ENCODE measurements around the gene ABCC6.
"Not testable (repeated sequence)": the region's sequence is repeated elsewhere in the genome, so short reads cannot be mapped to it uniquely, and the experiment has no call there.

Gene ABCC6

DNA sequence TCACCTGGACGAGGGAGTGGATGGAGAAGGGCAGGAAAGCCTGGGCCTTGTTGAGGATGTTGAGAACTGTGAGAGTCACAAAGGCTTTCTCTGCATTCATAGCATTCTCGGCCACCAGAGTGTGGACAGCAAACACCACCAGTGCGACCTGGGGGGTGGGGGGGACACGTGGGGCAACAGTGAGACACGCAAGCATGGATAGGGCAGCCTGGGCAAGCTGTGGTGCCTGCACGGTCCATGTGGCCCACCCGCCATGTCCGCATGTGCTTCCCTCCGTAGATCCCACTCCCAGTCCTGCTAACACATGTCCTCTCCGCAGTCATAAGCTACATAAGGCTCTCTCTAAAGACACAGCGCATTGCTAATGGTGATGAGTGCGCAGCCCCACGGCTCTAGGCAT is 34.5 kb downstream of the ABCC6 start:
- DNase-seq, result no peak

DNA sequence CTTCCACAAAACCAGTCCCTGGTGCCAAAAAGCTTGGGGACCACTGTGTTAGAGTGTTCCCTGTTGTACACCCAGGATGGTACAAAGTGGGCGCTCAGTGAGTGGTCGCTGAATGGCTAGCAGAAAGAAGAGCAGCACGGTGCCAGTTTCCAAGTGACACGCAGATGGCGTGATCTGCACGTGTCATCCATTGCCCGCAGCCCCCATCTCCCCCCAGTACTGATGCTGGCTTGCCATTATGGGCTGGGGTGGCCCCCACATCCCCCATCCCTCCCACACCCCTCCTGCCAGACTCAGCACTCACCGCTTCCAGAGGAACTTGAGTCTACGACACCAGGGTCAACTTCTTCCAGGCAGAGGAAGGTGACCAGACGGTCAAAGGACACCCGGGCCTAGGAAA is 36.5 kb downstream of the ABCC6 start:
- DNase-seq, result no peak

DNA sequence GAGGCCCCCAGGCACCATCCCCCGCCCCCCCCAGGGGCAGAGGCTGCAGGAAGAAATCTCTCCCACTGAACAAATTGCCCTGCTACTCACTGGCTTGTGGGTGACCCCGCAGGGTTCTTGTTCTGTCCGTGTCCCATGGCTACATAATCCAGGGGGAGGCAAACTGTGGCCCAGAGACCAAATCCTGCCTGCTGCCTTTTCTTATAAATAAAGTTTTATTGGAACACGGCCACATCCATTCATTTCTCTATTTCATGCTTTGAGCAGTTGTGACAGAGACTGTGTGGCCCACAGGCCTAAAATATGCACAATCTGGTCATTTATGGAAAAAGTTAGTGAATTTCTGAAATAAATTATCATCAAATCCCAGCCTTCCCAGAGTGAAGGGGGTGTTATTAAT is 38.2 kb downstream of the ABCC6 start:
- no peak for DNase-seq

DNA sequence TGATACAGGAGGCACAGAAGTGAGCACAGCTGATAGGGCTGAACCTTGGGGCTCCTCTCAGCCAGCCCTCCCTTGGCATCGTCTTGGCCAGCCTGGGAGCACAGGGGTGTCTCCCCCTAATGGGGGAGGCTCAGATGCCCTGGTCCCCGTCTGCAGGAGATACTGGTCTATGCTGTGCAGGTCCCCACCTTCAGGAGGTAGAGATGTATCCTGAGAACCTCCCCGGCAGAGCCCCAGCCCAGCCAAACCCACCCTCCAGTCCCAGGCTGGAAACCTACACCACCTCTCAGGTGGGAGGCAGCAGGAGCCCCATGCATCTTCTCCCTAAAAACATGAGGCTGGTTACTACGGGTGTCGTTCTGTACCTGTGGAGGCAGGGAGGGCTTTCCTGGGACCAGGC is 38.7 kb downstream of the ABCC6 start:
- DNase-seq, result no peak

DNA sequence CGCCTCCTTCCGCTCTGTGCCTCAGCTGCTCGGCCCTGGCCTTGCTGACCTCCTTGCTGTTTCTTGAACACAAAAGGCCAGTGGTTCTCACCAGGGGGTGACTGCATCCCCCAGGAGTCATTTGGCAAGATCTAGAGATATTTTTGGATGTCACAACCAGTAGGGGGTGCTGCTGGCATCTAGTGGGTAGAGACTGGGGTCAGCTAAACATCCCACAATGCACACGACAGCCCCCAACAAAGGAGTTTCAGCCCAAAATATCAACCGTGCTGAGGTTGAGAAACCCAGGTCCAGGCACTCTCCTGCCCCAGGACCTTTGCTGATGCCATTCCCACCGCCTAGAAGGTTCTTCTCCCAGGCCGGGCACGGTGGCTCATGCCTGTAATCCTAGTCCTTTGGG is 39.7 kb downstream of the ABCC6 start:
- no peak for DNase-seq

DNA sequence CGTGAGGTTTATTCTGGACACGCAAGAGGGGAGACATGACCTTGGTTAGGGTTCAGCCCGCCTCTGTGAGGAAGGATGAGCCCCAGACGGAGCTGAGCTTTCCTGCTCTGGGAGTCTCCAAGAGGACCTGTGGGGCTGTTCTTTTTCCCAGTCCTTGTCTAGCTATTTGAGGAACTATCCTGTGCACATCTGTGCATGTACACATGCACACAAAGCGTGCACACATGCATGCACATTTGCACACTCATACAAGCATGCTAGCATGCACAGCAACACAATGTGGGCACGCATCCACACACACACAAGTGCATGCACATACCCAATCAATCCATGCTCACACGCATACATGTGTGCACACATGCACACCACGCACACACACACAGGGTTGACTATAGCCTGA is 40.4 kb downstream of the ABCC6 start:
- DNase-seq, result no peak

DNA sequence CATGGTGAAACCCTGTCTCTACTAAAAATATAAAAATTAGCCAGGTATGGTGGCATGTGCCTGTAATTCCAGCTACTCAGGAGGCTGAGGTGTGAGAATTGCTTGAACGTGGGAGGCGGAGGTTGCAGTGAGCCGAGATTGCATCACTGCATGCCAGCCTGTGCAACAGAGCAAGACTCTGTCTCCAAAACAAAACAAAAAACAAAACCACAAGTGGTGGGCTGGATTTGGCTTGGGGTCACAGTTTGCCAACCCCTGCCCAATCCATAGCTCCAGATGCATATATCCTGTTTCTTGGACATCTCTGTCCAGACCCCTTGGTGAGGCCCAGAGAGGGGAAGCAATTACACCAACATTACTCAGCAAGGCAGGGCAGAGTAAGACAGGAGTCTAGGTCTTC is 41.5 kb downstream of the ABCC6 start:
- not testable (repeated sequence) for DNase-seq

DNA sequence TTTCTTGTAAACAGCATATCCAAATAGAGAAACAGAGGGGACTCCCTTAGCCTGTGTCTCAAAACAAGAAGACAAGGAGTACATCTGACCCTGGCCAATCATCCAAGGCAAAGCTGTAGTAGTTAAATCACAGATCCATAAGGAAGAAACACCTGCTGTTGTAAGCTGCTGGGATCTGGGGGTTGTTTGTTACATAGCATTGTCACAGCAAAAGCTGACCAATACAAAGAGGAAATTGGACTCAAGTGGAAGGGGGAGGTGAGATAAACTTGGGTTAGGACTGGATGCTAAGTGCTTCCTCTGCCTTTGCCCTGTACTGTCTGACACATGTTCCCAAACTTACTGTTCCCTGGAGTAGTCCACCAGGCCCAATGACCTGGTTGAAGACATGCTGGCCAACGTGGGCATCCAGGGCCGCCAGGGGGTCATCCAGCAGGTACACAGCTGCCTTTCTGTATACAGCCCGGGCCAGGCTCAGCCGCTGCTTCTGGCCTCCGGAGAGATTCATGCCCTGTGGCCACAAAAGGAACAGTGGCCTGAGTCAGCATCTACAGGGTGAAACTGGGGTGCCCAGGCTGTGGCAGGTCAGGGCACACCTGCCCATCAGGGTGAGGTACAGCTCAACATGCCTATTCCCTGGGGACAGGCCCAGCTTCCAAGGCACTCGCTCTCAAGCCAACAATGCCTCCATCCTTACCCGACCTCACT is 44.7 kb downstream of the ABCC6 start:
- no peak for DNase-seq

DNA sequence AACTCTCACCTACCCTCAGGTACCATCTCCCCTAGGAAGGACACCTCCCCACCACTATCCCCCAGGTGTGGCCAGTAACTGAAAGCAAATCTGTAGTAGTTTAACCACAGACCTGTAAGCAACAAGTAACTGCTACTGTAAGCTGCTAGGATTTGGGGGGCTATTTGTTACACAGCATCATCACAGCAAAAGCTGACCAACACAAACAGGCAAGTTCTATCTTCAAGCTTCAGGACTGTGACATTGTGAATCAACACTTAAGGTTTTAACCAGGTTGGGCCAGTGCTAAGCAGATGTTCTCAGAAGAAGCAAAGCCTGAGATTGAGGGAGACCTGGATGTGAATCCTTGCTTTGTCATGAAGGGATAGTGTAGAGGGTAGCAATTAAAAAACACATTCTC is 47.0 kb downstream of the ABCC6 start:
- DNase-seq, result no peak

DNA sequence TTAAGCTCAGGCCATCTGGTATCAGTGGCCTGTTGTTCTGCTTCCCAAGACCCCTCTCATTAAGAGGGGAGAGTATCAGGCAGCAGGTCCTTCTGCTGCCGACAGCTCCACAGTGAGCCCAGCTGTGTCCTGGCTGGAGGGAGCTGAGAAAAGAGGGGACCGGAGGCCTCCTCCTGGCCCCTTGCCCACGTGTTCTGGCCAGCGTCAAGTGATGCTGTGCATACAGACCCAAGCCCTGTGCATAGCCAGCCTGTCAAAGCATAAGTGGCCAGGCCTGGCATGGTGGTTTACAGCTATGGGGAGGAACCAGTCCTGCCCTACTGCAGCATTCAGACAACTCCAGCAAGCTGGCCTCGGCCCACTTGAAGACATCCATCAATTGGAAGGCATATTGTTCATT is 48.0 kb downstream of the ABCC6 start:
- no peak for DNase-seq

DNA sequence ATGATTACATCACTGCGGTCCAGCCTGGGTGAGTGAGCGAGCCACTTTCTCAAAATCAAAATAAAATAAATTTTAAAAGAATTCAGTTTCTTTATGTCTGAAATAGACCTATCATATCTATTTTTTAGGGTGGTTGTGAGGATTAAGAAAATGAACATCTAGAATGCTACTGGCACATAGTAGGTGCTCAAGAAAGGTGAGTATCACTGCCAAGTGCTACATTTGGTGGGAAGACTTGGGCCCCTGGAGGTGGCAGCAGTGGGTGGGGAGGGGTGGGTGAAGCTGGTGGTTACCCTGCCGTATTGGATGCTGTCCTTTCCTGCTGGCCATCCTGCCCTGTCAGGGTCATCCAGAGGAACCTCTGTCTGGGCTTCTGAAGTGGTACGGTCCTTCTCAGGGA is 50.3 kb downstream of the ABCC6 start:
- no peak for DNase-seq

DNA sequence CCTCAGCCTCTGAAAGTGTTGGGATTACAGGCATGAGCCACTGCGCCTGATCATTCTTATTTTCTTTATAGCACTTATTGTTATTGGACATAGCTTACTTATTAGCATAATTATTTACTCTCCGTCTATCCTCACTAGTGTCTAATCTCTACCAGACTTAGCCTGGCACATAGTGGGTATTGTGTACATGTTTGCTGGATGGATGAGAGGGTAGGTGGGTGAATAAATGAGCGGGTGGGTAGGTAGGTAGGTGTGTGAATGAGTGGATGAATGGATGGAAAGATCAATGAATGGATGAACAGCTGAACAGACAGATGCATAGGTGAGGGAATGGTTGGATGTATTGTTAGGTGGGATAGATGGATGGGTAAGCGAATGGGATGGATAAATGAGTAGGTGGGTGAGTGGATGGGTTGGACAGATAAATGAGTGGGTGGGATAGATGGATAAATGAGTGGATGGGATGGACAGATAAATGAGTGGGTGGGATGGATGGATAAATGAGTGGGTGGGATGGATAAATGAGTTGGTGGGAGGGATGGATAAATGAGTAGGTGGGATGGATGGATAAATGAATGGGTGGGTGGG is 51.9 kb downstream of the ABCC6 start:
- no peak for DNase-seq

DNA sequence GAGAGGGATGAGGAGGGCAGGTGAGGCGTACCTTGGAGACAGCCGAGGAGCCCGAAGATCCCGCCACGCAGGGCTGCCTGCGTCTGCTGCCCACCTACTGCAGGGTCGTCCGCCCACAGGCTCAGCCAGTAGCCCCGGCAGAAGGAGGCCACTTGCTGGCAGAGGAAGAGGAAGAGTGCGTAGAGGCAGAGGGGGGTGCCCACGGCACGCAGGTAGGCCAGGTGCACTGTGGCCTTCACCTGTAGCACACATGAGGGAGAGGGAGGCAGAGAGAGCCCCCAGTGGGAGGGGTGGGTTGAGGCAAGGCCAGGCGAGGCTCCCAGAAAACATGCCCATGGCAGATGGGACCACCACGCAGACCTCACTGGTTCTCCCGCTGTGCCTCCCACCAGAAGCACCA is 53.7 kb downstream of the ABCC6 start:
- no peak for DNase-seq

DNA sequence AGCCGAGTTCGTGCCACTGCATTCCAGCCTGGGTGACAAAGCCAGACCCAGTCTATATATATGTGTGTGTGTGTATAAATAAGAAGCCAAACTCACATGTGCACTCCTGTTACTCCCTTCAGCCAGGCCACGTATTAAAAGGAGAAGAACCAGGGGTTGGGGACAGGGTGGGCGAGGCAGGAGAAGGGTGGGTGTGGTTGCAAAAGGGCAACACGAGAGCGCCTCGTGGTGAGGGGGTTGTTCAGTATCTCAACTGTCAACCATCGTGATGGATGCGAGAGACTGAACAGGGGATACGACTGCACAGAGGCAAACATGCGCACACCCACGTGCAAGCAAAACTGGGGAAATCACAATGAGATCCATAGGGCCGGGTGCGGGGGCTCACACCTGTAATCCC is 54.9 kb downstream of the ABCC6 start:
- DNase-seq, result no peak

DNA sequence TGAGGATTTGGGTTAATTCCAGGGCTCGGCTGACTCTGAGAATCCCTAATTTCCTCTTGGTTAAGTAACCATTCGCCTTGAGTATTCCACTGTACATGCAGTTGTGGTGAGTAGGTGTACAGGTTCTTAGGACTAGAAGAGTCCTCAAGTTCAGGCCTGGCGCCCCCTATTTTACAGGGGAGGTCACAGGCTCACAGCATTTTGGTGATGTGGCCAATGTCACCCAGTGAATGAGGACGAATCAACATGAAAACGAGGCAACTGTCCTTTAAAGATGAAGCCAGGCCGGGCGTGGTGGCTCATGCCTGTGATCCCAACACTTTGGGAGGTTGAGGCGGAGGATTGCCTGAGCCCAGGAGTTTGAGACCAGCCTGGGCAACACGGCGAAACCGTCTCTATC is 55.4 kb downstream of the ABCC6 start:
- DNase-seq, result no peak

DNA sequence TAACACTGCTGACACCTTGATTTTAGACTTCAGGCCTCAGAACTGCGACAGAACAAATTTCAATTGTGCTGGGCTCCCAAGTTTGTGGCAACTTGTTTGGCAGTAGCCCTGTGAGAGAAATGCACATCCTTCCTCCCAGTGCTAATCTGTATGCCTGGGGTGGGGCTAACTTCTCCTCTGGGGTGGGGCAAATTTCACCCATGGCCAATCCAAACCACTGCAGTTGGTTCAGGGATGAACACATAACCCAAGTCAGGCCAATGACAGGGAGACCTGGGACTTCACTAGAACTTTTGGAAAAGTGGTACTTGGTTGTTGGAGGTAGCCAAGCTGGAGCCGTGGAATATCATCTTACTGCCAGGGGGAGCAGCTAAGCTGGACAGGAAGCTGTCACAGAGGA is 56.3 kb downstream of the ABCC6 start:
- DNase-seq, result no peak

DNA sequence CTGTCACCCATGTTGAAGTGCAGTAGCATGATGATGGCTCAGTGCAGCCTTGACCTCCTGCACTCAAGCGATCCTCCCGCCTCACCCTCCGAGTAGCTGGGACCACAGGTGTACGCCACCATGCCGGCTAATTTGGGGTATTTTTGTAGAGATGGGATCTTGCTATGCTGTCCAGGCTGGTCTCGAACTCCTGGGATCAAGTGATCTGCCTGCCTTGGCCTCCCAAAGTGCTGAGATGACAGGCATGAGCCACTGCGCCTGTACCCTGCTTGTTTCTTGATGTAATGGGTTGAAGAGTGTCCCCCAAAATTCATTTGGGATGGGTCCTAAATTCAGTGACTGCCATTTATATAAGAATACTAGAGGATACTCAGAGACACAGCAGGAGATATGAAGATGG is 57.2 kb downstream of the ABCC6 start:
- DNase-seq, result no peak

DNA sequence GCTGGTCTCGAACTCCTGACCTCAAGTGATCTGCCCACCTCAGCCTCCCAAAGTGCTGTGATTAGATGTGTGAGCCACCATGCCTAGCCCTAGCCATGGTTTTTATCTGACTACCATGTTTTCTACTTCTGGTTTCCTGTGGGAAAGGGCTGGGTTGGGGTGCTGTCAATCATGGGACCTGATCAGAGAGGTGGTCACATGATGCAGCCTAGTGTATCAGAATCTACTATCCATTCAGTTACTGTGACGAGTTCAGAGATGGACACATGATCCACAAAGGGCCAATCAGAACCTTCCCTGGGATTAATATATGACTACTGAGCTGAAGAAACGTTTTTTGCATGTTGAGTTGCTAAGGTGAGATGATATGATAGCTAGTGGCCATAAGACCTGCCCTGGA is 59.1 kb downstream of the ABCC6 start:
- no peak for DNase-seq

DNA sequence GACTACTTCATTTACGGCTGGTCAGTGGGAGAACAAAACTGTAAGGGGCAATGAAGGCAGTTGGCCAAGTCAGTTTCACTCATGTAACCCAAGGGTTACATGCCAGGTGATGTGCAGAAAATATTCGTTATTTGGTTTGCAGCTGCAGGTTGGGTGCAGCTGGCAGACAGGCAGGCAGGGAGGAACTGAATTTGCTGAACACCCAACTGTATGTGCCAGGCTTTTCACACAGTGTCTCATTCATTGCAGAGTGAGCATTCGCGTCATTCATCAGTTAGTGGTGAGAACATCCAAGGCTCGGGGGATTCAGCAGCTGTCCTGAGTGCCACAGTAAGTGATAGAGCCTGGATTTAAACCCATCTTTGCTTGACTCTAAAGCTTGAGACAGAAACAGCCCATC is 59.7 kb downstream of the ABCC6 start:
- DNase-seq, result no peak

DNA sequence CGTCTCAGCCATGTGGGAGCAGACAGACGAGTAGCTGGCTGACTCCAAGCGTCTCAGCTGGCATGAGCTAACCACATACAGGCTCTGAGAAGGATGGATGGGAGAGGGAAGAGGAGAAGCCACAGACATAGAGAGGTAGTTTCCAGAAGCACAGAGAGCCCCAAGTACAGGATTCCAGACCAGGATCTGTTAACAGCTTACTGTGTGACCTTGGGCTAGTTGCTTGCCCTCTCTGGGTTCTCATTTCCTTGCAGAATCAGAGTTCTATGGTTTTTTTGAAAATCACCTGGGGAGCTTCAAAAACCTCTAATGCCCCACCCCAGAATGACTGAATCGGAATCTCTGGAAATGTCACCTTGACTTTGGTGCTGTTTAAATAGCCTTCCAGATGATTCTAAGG is 60.2 kb downstream of the ABCC6 start:
- DNase-seq, result no peak

DNA sequence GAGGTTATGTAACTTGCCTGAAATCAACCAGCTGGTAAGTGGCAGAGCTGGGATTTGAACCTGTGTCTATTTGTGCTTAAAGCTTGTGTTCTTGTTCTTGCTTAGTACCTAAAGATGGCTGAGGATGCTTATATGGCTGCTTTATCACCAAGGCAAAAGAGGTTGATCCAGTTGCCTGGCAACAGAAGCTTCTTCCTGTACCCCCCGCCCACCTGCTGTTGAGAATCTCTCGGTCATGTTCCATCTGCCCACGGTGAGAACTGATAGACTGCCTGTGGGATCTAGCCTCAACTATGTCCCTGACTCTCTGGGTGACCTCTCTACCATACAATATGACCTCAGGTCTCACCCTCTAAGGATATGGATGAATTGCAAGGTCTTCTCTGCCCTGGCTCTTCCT is 60.7 kb downstream of the ABCC6 start:
- no peak for DNase-seq

DNA sequence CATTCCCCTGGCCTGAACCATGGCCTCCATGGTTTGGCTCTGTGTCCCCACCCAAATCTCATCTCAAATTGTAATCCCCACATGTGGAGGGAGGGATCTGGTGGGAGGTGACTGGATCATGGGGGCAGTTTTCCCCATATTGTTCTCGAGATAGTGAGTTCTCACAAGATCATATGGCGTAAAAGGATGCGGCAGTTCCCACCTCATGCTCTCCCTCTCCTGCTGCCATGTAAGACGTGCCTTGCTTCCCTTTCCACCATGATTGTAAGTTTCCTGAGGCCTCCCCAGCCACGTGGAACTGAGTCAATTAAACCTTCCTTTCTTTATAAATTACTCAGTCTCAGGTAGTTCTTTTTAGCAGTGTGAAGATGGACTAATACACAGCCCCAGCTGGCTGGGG is 61.5 kb downstream of the ABCC6 start:
- DNase-seq, result not testable (repeated sequence)

DNA sequence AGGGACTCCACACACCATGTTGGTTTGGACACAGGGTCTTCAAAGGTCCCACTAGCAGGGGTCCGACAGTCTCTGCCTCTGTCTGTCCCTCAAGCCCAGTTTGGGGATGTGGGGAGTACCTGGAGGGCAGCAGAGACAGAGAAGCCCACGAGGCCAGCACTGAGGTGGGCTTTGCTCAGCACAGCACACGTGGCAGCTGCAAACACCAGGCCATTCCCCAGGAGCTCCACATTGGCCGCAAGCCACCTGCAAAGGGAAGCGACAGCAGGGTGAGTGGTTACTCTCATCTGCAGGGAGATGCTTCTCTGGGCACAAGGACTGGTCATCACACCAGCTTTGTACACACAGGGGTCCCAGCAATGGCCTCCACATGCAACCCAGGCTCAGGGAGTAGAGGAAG is 62.0 kb downstream of the ABCC6 start:
- DNase-seq, result no peak

DNA sequence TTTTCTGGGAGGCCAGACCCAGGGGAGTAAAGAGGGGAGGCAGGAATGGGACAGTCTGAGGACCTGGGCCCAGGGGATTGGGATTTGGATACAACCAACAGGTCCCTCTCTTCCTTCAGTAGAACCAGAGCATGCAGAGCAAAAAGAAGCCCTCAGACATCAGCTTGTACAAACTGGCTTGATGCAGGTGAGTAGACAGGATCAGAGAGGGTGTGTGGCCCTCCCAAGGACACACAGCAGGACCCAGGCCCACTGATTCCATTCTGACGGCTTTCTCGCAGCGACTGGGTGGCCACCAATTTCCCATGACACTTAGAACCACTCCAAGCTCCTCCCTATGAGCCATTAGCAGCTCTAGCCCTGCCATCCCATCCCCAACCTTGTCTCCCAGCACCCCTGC is 63.6 kb downstream of the ABCC6 start:
- DNase-seq, result no peak

DNA sequence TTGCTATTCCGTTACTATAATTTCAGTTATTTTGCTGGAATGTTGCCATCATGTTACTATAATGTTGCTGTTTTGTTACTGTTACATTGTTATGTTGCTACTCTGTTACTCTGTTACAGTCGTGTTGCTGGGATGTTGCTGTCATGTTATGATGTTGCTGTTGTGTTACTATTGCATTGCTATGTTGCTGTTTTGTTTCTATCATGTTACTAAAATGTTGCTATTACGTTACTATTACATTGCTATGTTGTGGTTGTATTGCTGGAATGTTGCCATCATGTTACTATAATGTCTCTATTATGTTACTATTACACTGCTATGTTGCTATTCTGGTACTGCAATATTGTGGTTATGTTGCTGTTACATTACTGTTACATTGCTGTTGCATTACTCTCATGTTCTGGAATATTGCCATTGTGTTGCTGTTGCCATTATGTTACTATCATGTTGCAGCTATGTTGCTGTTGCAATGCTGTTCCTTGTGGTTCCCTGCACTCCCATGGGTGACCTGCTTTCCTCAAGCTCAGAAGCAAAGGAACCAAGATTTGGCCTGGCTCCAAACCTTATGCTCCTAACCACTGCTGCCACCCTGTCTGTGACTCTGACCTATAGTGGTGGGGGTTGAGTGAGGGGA is 64.4 kb downstream of the ABCC6 start:
- DNase-seq, result no peak
